ENCODE results near the gene AHDC1. TPM values are rescaled to one million over a fixed set of nuclear protein-coding genes. Genes with fewer than 3 reads are reported as not detected.
"Not testable (repeated sequence)": the region's sequence is repeated elsewhere in the genome, so short reads cannot be mapped to it uniquely, and the experiment has no call there.

The AHDC1 gene
- total RNA-seq, 1 experiment from 2014 or later: 20.8 TPM

DNA sequence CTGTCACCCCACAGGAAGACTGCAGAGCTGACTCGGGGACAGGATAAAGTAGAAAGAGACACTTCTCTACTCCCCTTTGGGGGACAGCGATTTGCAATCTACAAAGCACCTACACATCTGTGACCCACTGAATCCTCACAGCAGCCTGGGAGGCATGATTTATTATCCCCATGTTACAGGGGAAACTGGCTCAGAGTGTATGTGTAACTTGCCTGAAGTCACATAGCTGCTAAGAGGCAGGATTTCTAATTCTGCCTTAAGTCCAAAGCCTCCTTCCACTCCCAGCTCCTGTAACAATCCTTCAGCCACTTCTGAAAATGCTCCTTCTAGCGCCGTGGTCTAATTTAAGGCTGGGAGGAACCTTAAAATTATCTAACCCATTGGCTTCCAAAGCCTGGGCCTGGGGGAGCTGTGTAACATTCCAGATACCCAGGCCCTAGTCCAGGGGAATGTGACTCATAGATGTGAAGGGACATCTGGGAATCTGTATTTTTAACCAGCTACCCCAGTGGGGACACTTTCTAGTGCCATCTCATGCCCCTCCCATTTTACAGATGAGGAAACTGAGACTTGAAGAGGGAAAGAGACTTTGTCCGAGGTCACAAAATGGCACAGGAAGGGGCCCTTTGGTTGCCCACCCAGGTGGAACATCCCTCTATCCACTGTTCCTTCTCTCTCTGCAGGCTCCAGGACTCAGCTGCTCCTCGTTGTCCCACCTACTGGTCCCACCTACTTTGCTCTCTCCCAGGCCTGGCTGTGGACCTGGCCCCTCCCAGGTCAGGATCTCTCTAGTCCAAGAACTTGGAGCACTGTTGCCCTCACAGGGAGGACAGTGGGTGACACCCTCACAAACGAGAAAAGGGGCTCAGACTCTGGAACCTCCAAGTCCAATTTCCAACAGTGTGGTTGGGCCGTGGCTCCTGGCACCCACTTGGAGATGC lies 48.9 kb downstream of the AHDC1 start:
- BruUV-seq (replicated peaks): no TSS peak
- H3K36me3 Mint-ChIP-seq (ENCODE audit: insufficient read depth, unreplicated experiment): peaks cover 26% of the 10 kb centered on the region
- no peak overlapping the region for H3K4me3 Mint-ChIP-seq (ENCODE audit: low read depth, unreplicated experiment)
- H3K27me3 Mint-ChIP-seq (ENCODE audit: unreplicated experiment): no peaks in the 10 kb centered on the region
- CTCF ChIA-PET: interaction anchor here (1.0 kb wide), 1 partner anchor 13 kb away, joined by 3 read pairs; no protein-coding TSS in a partner anchor
- no peaks in the 10 kb centered on the region for H3K9me3 Mint-ChIP-seq (ENCODE audit: low read depth, unreplicated experiment)
- TF ChIP-seq, protein P1, sequence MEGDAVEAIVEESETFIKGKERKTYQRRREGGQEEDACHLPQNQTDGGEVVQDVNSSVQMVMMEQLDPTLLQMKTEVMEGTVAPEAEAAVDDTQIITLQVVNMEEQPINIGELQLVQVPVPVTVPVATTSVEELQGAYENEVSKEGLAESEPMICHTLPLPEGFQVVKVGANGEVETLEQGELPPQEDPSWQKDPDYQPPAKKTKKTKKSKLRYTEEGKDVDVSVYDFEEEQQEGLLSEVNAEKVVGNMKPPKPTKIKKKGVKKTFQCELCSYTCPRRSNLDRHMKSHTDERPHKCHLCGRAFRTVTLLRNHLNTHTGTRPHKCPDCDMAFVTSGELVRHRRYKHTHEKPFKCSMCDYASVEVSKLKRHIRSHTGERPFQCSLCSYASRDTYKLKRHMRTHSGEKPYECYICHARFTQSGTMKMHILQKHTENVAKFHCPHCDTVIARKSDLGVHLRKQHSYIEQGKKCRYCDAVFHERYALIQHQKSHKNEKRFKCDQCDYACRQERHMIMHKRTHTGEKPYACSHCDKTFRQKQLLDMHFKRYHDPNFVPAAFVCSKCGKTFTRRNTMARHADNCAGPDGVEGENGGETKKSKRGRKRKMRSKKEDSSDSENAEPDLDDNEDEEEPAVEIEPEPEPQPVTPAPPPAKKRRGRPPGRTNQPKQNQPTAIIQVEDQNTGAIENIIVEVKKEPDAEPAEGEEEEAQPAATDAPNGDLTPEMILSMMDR (IDR thresholded peaks at IDR 0.05; ENCODE audit: unreplicated experiment): no peak
- DNase-seq: no peak
- no peak overlapping the region for H3K27ac Mint-ChIP-seq (ENCODE audit: unreplicated experiment)
- H3K4me1 Mint-ChIP-seq (ENCODE audit: low read depth, unreplicated experiment): peaks cover 27% of the 10 kb centered on the region
- intact Hi-C loops (cut with micrococcal nuclease; ENCODE audit: unreplicated experiment): loop anchor here (5.0 kb wide), 1 partner anchor 107 kb away; no protein-coding TSS in a partner anchor

DNA sequence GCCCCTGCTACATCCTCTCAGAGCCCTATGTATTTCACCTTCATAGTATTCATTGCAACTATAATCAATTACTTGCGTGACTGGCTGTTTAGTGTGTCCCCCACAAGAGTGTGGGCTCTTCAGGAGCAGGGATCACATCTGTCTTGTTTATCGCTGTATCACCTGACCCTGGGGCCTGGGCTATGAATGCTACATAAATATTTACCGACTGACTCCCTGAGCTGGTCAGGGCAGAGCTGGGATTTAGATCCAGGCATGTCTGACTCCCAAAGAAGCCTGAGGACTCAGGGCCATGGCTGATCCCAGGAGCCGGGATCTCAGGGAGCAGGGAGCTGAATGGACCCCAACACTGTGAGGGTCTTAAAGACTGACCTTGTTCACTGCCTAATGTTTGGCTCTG lies 49.7 kb downstream of the AHDC1 start:
- TF ChIP-seq, protein P1 (IDR thresholded peaks at IDR 0.05; ENCODE audit: unreplicated experiment): no peak
- Mint-ChIP-seq H3K9me3 (ENCODE audit: low read depth, unreplicated experiment) (no peaks in the 10 kb centered on the region), H3K4me3 (ENCODE audit: low read depth, unreplicated experiment) (no peak overlapping the region), H3K27me3 (ENCODE audit: unreplicated experiment) (no peaks in the 10 kb centered on the region), H3K27ac (ENCODE audit: unreplicated experiment) (no peak overlapping the region), H3K4me1 (ENCODE audit: low read depth, unreplicated experiment) (peaks cover 22% of the 10 kb centered on the region), H3K36me3 (ENCODE audit: insufficient read depth, unreplicated experiment) (peaks cover 26% of the 10 kb centered on the region)
- BruUV-seq (replicated peaks): no TSS peak
- intact Hi-C loops (cut with micrococcal nuclease; ENCODE audit: unreplicated experiment): no loop called here
- CTCF ChIA-PET: interaction anchor here (1.0 kb wide), 1 partner anchor 12 kb away, joined by 3 read pairs; no protein-coding TSS in a partner anchor
- DNase-seq: no peak

DNA sequence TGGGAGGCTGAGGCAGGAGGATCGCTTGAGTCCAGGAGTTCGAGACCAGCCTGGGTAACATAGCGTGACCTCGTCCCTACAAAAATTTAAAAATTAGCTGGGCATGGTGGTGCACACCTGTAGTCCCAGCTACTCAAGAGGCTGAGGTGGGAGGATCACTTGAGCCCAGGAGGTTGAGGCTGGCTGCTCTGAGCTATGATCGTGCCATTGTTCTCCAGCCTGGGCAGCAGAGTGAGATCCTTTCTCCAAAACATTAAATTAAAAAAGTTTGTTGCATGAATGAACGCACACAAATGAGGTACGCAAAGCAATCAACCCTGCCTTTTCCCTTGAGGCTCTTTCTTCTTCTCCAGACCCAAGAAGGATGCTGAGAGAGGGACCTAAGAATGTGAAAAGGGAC lies 50.1 kb downstream of the AHDC1 start:
- H3K27ac Mint-ChIP-seq (ENCODE audit: unreplicated experiment); H3K9me3 Mint-ChIP-seq (ENCODE audit: low read depth, unreplicated experiment); DNase-seq; H3K4me3 Mint-ChIP-seq (ENCODE audit: low read depth, unreplicated experiment); BruUV-seq (replicated peaks); intact Hi-C loops (cut with micrococcal nuclease; ENCODE audit: unreplicated experiment); H3K27me3 Mint-ChIP-seq (ENCODE audit: unreplicated experiment); CTCF ChIA-PET: not testable (repeated sequence)
- Mint-ChIP-seq H3K36me3 (ENCODE audit: insufficient read depth, unreplicated experiment) (peaks cover 26% of the 10 kb centered on the region), H3K4me1 (ENCODE audit: low read depth, unreplicated experiment) (peaks cover 22% of the 10 kb centered on the region)

DNA sequence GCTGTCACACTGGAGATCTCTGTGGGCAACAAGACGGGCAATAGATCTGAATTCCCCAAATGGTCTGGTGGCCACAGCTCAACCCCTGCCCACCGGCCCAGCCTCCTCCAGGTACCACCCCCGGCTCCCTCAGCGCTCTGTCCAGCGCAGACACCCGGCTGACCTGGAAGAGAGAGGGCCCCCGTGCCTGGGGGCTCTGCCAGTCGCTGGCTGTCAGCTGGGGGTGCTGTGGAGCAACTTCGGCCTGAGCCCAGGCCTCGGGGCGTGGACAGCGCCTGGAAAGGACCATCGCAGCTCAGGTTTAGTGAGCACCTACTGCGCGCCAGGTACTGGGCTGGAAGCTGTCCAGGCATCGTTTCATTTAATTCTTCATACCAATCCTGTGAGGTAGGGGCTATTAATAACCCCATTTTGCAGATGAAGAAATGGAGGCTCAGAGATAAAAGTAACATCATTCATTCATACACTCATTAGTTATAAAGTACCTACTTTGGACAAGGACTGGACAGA lies 51.0 kb downstream of the AHDC1 start:
- Mint-ChIP-seq H3K9me3 (ENCODE audit: low read depth, unreplicated experiment) (no peaks in the 10 kb centered on the region), H3K27me3 (ENCODE audit: unreplicated experiment) (no peaks in the 10 kb centered on the region), H3K4me1 (ENCODE audit: low read depth, unreplicated experiment) (peaks cover 19% of the 10 kb centered on the region), H3K36me3 (ENCODE audit: insufficient read depth, unreplicated experiment) (peaks cover 24% of the 10 kb centered on the region), H3K27ac (ENCODE audit: unreplicated experiment) (no peak overlapping the region), H3K4me3 (ENCODE audit: low read depth, unreplicated experiment) (no peak overlapping the region)
- DNase-seq: no peak
- BruUV-seq (replicated peaks): no TSS peak
- TF ChIP-seq, protein P1 (IDR thresholded peaks at IDR 0.05; ENCODE audit: unreplicated experiment): no peak
- intact Hi-C loops (cut with micrococcal nuclease; ENCODE audit: unreplicated experiment): no loop called here
- CTCF ChIA-PET: no interaction called here
